ENCODE data around the gene PIR.

The PIR gene

DNA sequence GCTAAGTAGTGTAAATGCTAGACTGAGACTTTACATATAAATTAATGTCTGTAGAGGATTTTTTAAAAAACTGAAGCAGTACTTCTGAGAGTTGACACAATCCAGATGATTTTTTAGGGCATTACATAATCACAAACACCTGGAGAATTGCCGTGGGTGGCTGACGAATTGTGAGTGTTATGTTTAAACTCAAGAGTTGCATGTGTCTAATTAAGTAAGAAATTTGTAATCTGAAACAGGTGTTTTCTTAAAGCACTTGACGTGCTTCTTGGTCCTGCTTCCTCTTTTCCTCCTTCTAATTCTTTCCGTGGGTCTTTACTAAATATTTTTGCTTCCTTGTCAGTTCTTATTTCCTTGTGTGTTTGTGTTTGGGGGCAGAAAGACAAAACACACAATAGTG, 27.8 kb downstream of the PIR start:
- Histone ChIP-seq H3K79me2 (ENCODE audit: low read length) (no peaks in the 10 kb centered on the region), H3K27ac (ENCODE audit: low read length) (peak overlapping the region; percentile 63), H3K4me2 (ENCODE audit: low read length) (peak overlapping the region; percentile 76), H3K36me3 (replicated peaks; ENCODE audit: low read depth, low read length) (no peaks in the 10 kb centered on the region), H3K9me3 (ENCODE audit: insufficient read depth, low read length) (no peaks in the 10 kb centered on the region), H3K4me1 (ENCODE audit: low read length) (peaks cover 43% of the 10 kb centered on the region), H3K27me3 (ENCODE audit: low read depth, low read length) (no peaks in the 10 kb centered on the region), H3K9ac (ENCODE audit: low read length) (peak overlapping the region; percentile 49; the same call in 1 of the 2 replicates), H3K4me3 (ENCODE audit: low read length) (peak overlapping the region; percentile 44), H2AFZ (ENCODE audit: low read depth, low read length) (no peak overlapping the region), H4K20me1 (ENCODE audit: insufficient read depth, low read length) (no peaks in the 10 kb centered on the region)
- TF ChIP-seq, protein P1, sequence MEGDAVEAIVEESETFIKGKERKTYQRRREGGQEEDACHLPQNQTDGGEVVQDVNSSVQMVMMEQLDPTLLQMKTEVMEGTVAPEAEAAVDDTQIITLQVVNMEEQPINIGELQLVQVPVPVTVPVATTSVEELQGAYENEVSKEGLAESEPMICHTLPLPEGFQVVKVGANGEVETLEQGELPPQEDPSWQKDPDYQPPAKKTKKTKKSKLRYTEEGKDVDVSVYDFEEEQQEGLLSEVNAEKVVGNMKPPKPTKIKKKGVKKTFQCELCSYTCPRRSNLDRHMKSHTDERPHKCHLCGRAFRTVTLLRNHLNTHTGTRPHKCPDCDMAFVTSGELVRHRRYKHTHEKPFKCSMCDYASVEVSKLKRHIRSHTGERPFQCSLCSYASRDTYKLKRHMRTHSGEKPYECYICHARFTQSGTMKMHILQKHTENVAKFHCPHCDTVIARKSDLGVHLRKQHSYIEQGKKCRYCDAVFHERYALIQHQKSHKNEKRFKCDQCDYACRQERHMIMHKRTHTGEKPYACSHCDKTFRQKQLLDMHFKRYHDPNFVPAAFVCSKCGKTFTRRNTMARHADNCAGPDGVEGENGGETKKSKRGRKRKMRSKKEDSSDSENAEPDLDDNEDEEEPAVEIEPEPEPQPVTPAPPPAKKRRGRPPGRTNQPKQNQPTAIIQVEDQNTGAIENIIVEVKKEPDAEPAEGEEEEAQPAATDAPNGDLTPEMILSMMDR (IDR thresholded peaks at IDR 0.05; ENCODE audit: low read depth, low read length): no peak
- TF ChIP-seq EZH2phosphoT487 (IDR thresholded peaks at IDR 0.05; ENCODE audit: low read depth): no peak

DNA sequence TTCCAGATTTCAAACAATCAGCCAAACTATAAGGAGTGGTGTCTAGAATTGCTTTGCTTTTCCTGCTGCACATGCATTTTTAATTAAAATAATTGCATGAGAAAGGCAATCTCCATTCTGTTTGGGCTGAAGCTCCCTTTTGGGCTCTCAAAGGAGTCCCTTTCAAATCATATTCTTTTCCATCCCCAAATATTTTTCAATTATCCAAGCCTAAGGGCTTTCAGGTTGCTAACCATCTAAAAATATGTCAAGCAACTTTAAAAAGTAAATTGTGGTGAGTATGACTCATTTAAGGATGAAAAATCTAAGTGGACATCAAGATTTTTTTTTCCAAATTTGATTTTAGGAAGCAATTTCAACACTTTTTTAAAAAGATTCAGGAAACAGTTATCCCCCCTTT, 28.4 kb downstream of the PIR start:
- H3K79me2 ChIP-seq (ENCODE audit: low read length): no peaks in the 10 kb centered on the region
- peak overlapping the region; percentile 62 for H3K27ac ChIP-seq (ENCODE audit: low read length)
- peak overlapping the region; percentile 49; the same call in 1 of the 2 replicates for H3K9ac ChIP-seq (ENCODE audit: low read length)
- H4K20me1 ChIP-seq (ENCODE audit: insufficient read depth, low read length): no peaks in the 10 kb centered on the region
- peaks cover 43% of the 10 kb centered on the region for H3K4me1 ChIP-seq (ENCODE audit: low read length)
- no peaks in the 10 kb centered on the region for H3K27me3 ChIP-seq (ENCODE audit: low read depth, low read length)
- H3K36me3 ChIP-seq (replicated peaks; ENCODE audit: low read depth, low read length): no peaks in the 10 kb centered on the region
- H2AFZ ChIP-seq (ENCODE audit: low read depth, low read length): no peak overlapping the region
- H3K4me3 ChIP-seq (ENCODE audit: low read length): peak overlapping the region; percentile 44
- TF ChIP-seq, protein P1 (IDR thresholded peaks at IDR 0.05; ENCODE audit: low read depth, low read length): no peak
- no peak for TF ChIP-seq EZH2phosphoT487 (IDR thresholded peaks at IDR 0.05; ENCODE audit: low read depth)
- peak overlapping the region; percentile 76 for H3K4me2 ChIP-seq (ENCODE audit: low read length)
- no peaks in the 10 kb centered on the region for H3K9me3 ChIP-seq (ENCODE audit: insufficient read depth, low read length)

DNA sequence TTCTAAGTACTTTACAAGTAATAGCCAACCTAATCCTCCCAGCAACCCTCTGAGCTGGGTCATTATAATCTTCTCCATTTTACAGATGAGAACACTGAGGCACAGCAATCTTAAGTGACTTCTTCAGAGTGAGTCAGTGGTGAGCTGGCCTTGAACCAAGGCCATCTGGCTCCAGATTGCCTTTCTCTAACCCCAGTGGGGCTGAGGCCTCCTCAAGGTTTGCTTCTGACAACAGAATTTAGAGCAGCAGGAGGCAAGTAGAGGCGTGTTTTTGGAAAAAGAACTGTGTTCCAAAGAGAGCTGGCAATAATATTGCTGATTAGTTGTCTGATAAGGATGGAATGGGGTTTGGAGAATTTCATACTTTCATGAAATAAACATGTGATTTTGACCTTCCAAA, 41.2 kb downstream of the PIR start:
- TF ChIP-seq, protein P1 (IDR thresholded peaks at IDR 0.05; ENCODE audit: low read depth, low read length): no peak
- no peak for TF ChIP-seq EZH2phosphoT487 (IDR thresholded peaks at IDR 0.05; ENCODE audit: low read depth)
- H3K9me3 ChIP-seq (ENCODE audit: insufficient read depth, low read length): no peaks in the 10 kb centered on the region

DNA sequence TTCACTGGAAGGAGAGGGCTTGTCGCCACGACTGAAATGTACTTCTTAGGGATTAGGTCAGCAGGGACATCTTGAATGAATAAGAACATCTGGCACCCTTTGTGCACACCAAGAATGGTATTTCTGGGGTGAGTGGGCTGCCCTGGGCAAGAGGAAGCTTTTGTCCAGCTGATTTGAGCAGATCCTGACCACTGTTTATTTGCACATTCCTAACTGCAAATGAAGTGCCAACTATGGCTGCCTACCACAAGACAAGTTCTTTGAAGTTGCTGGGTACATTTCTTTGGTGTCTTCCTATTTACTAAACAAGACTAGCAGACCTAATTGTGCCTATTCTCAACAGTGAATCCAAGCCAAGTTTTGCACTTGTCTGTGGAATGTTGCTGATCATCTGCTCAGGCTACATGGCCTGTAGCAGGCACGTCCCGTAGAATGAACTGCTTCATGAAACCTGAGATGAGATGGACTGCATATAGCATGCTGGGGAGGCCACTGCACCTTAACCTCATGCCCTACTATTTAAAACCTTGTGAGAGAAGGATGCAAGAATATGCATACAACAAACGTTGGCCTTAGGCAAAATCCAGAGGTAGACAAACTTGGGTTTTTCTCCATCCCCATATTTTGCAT, 45.0 kb downstream of the PIR start:
- no peaks in the 10 kb centered on the region for H4K20me1 ChIP-seq (ENCODE audit: insufficient read depth, low read length)
- no peak overlapping the region for H3K27ac ChIP-seq (ENCODE audit: low read length)
- no peaks in the 10 kb centered on the region for H3K79me2 ChIP-seq (ENCODE audit: low read length)
- H3K4me2 ChIP-seq (ENCODE audit: low read length): peak overlapping the region; percentile 51; the same call in 1 of the 2 replicates
- no peaks in the 10 kb centered on the region for H3K36me3 ChIP-seq (replicated peaks; ENCODE audit: low read depth, low read length)
- H2AFZ ChIP-seq (ENCODE audit: low read depth, low read length): no peak overlapping the region
- no peak for TF ChIP-seq EZH2phosphoT487 (IDR thresholded peaks at IDR 0.05; ENCODE audit: low read depth)
- TF ChIP-seq, protein P1 (IDR thresholded peaks at IDR 0.05; ENCODE audit: low read depth, low read length): no peak
- no peaks in the 10 kb centered on the region for H3K9me3 ChIP-seq (ENCODE audit: insufficient read depth, low read length)
- H3K4me1 ChIP-seq (ENCODE audit: low read length): peaks cover 10% of the 10 kb centered on the region
- no peak overlapping the region for H3K4me3 ChIP-seq (ENCODE audit: low read length)
- H3K9ac ChIP-seq (ENCODE audit: low read length): no peak overlapping the region
- no peaks in the 10 kb centered on the region for H3K27me3 ChIP-seq (ENCODE audit: low read depth, low read length)

More for the DNA sequence above, 41.2 kb downstream of the PIR start:
- H2AFZ ChIP-seq (ENCODE audit: low read depth, low read length): no peak overlapping the region
- H3K27me3 ChIP-seq (ENCODE audit: low read depth, low read length): no peaks in the 10 kb centered on the region
- H3K27ac ChIP-seq (ENCODE audit: low read length): no peak overlapping the region
- no peaks in the 10 kb centered on the region for H4K20me1 ChIP-seq (ENCODE audit: insufficient read depth, low read length)
- H3K36me3 ChIP-seq (replicated peaks; ENCODE audit: low read depth, low read length): no peaks in the 10 kb centered on the region
- H3K79me2 ChIP-seq (ENCODE audit: low read length): no peaks in the 10 kb centered on the region
- H3K4me2 ChIP-seq (ENCODE audit: low read length): no peak overlapping the region
- no peak overlapping the region for H3K4me3 ChIP-seq (ENCODE audit: low read length)
- H3K9ac ChIP-seq (ENCODE audit: low read length): no peak overlapping the region
- peaks cover 10% of the 10 kb centered on the region for H3K4me1 ChIP-seq (ENCODE audit: low read length)
